SIG-M5 (cell line): ENCODE measurements around the gene XDH.

ENCODE experiments used
- DNase-seq: peaks from one replicate; lab custom pipeline; 2025; lab: John Stamatoyannopoulos, UW

Gene XDH

DNA sequence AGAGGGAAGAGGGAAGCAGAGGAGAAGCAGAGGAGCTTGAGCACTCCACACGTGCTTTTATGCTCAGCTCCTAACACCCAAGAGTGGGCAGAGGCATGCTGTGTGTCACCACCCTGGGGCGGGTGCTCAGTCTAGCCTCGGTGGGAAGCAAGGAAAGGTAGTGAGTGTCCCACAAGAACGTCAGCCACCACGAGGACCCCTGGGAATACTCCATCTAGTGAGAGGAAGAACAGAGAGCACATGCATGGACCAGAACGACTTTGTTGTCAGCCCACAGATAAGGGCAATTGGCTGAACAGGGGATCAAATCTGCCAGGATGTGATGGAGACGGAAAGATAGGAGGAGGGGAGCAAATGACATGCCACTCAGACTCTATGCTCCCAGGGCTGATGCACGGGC is 83.4 kb downstream of the XDH start:
- no peak for DNase-seq

DNA sequence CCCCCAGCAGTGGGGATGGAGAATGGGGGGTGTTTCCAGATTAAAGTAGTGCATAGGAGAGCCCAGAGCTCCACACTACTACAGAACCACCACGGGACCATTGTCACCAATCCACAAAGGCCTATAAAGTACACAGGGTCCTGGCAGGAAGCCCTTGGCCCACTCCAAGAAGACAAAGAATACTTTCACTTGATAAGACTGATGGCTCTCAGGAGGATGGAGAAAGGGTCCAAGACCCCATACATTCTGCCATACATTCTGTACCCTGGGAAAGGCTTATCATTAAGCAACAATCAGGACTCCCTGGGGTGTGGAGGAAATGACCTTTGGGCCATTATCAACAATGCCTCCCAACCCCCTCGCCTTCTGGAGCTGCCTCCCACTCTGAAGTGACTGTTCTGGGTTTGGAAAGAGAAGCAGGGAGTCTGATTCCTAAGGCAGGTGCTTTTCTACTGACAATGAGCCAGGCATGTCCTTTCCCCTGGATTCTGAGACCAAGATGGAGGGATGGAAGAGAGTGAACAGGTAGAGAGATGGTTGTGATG is 85.4 kb downstream of the XDH start:
- no peak for DNase-seq

DNA sequence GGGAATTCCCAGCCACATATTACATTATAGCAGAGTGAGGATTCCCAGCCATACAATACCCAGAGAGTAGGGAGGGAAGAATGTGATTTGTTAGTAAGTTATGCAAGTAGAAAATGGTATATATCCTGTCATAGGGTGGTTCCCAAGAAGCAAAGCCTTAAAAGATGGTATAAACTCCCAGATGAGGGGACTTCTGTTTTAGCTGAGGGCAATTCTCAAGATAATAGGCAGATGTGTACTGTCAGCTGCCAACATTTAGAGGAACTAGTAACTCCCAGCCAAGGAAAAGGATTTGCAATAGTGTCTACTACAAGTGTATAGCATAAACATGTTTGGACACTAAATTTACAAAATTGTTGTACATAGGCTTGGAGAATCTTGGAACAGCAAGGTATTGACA is 86.5 kb downstream of the XDH start:
- DNase-seq, result no peak

DNA sequence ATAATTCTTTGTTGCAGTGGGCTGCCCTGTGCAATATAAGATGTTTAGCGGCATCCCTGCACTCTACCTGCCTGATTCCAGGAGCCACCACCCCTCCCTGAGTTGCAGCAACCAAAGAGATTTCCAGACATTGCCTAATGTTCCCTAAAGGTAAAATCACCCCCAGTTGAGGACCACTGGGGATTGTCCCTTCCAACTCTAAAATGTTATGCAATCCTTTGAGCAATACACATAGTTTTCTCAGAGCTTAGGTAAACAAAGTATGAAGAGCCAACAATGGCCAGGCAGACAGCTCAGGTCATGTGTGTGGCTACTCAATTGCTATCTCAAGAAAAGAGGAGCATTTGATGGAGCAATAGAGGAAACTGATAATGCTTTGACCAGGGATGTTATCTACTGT is 87.0 kb downstream of the XDH start:
- no peak for DNase-seq

DNA sequence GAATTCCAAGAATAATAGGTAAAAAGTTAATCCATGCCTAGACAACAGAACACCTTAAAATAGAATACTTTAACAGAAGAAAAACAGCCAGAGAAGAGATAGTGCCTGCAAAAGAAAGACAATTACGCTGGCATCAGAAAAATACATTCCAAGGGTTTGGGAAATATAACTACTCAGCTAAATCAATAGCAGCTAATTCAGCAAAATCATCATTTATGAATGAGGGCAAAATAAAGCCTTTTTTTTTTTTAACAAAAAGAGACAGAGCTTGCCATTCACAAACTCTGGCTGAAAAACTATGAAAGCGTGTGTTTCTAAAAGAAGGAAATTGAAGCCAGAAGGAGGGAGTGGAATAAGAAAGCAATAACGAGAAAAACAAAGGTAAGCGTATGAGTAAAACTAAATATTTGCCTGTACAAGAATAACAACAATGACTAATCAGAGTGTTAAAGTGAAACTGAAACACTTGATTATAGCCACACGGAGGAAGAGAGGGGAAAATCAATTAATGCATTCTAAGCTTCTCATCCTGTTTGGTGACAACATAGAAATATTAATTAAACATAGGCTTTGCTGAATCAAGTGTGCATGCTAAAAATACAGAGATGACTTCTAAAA is 90.4 kb downstream of the XDH start:
- DNase-seq, result no peak

DNA sequence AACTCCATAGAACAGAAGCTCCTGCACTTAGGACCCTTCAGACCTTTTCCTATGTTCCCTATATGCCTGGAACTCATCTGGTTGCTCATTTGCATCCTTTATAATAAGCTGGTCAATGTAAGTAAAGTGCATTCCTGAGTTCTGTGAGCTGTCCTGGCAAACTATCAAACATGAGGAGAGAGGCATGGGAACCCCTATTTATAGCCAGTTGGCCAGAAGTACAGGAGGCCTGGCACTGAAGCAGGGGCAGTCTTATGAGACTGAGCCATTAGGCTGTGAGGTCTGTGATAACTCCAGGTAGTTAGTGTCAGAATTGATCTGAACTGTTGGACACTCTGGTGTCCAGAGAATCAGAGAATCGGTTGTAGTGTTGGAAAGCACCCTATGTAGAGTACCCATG is 92.2 kb downstream of the XDH start:
- no peak for DNase-seq

DNA sequence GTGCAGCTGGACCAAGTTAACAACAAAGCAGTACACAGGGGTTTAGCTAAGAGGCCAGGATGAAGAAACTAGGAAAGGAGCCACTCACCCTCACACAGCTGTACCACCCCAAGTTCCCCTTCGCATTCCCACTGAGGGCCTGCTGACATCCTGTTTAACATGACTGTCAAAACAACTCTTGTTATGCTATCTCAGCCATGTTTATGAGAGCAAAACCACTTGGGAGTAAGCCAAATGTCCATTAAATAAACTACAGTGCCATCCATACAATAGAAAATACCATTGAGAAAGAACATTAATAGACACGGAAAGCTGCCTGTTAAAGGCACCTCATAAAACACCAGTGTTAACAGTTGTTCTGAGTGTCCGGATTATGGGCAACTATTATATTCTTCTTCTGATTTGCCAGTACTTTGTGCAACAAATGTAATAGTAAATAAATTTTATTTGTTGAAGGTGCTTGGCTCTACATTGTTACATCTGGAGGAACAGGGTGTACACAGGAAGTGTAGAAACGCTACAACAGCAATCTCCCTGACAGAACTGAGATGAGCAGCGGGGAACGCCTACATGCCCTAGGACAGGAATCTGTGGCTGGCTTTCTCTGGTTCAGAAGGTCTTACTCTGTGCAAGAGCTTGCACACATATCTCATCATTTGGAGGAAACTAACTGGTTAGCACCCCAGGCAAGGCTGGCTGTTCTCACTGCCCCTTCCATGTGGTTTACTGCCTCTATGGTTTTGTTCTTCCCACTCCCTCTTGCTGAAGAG is 95.0 kb downstream of the XDH start:
- DNase-seq, result no peak

DNA sequence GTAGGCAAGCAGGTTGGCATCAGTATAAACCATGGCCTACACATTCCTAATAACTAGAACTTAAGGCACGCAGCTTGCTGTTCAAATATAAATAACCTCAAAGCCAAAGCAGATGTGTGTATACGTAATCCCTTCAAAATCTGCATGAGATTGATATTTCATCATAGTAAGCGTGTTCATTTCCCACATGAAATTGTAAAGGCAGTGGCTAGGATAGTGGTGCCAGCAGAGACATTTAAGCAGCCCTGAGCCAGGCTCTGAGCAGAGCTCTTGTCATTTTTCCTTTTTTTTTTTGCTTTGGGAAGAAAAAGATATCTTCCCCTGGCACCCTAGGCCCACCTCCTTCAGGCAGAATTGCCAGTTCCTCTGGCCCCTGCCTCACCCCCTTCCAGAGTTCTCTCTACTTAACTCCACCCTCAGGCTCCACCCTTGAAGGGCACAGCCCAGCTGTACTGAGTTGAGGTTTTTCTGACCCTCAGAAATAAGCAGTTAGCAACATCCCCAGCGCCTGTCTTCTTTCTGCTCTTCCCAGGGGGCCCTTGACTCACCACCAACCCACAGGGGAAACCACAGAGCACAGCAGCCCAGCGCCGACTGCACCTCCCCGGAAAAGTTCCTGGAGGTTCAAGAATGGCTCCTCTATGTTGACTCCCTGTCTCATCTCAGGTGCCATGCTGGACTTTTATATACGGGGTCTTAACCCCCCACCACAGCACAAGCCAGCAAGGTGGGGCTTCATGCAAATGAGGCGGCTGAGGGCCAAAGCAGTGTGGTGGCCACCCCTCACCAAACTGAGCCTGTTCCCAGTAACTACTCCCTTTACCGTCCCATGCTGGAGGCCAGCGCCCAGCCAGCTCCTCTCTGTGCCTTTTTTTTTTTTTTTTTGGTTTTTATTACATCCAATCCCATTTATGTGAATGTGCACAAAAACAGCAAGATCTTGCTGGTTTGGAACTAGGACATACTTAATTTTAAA is 95.9 kb downstream of the XDH start:
- DNase-seq, result peak; percentile 39

DNA sequence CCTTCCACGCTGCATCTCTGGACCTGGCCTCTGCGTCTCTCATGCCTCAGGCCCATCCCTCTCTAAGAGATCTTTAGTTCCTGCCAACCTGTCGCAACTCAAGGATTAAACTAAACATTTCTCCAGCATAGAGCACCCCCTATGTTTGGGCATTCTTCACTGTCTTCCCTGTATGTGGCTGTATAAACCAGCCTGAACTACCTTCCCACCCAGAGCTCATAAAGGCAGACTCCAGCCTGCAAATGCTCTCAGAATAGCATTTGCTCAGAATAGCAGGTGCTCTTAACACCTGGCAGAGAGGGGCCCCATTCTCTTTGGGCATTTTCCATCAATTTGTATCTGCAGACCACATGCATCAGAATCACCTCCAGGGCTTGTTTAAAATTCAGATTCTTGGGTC is 97.1 kb downstream of the XDH start:
- DNase-seq, result no peak

DNA sequence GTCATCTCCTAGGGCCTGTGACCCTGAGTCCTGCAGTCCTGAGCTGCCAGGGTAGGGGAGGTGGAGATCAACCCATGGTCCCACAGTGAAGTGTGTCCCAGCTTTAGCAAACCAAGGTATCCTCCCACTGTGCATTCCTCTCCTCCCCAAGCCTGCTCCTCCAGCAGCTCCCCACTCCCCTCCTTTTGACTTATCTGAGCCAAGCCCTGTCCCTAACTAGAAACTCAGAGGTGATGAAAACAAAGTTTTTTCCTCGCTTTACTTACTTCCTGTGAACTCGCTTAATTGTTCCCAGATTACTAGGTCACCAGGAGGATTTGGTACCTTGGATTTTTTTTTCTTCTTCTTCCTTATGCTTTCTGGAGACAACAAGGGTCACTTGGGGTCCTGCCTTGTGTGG is 99.8 kb downstream of the XDH start:
- no peak for DNase-seq

DNA sequence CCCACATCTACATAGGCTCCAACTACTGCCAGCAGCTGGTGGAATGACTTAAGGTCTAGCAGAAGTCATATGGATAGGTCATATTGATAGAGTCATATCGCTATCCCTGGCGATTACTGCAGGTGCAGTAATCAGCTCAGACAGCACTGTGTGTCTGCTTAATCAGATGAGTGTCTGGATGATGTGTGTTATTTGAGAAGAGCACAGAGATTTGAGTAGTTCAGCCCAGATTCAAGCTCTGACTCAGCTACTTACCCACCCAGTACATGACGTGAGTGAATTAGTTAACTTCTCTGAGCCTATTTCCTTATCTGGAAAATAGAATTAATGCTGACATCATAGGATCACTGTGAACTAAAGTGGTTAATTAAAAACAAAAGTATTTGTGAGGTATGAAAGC is 101.6 kb downstream of the XDH start:
- no peak for DNase-seq

DNA sequence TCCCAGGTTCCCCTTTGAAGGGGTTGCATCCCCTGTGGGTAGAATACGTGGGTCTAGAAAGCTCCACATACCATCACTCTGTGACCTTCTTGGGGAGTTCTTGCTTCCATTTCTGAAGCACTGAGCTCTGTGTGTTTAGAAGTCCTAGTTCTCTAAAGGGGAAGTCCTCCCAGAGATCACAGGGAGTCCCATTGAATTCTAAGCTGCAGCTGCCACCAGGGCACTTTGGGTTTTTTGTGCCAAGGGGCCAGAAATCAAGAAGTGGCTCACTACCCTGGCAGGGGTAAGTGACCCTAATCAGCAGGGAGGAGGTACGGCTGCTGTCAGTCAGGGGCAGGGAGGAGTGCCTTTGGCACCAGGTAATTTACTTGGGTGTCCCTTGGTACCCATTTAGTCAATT is 109.7 kb downstream of the XDH start:
- DNase-seq, result no peak

DNA sequence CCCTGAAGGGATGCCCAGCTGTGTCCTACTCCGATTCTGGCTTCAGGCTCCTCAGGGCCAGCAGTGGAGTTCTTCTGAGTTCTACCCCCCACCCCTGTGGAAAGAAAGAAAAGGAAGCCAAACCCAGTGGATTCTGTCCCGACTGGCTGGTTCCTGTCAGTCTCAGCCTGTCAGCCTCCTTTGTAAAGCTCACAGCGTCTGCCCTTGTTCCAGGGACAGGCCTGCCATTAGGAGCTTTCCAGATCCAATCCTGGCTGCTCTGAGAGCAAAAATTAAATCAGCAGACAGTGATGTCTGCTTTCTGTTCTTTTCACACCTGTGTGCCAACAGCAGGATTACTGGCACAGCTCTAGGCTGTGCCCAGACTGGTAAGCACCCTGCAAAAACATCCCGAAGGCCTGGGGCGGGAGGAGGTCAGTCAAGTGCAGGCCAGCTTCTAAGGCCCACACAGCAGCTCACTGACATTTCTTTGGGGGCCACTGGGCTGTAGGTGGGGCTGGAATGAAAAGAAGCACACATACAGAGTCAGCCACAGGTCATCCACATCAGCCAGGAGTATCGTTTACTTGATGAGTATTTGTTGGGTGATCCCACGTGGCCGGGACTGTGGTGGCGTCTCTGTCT is 111.5 kb downstream of the XDH start:
- no peak for DNase-seq

DNA sequence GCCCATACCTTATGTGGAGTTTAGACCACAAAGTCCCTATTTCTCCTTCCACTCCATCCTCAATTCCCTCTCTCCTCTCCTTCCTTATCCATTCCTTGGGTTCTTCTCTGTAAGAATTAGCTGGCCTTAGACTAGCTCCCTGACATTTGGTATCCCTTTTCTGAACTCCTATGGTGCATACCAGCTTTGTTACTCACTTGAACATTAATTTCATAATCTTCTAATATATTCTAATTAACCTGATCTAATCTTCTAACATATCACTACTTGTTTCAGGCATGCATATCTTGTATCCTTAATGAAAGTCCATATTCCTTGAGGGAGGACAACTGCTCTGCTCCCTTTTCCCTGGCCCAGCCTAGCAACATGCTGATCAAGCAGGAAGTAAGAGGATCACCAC is 114.2 kb downstream of the XDH start:
- no peak for DNase-seq

DNA sequence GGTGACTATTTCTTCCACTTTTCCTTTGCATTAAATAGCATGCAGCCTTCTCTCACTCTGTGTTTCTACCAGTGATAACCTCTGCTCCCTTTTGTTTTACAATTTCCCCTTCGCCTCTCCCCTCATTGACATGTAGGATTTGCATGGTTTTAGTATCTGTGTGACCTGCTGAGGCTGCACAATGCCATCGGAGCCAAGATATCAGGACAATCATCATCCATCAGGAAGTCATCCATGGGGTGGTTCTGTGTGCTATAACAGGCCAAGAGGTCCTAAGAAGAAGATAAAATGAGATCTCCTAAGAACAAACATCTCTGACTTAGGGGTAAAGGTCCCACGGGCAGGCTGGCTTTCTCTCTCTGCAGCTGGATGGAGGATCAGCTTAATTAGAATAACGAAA is 115.0 kb downstream of the XDH start:
- no peak for DNase-seq

DNA sequence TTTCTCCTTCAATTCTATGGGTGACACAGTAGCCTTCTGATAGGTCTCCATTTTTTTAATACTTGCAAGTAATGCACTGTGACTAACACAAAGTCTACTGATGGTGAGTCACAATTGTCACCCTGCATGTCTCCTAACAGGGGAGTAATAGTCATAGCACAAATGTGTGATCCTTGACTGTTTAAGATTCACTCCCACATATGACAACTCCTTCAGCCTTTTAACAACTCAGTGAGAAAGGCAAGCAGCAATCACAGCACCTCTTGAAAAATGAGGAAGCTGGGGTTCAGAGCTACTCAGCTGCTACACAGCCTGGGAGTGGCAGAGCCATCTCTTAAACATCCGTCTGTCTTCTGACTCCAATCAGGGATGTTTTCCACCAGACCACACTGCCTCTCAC is 116.8 kb downstream of the XDH start:
- no peak for DNase-seq

DNA sequence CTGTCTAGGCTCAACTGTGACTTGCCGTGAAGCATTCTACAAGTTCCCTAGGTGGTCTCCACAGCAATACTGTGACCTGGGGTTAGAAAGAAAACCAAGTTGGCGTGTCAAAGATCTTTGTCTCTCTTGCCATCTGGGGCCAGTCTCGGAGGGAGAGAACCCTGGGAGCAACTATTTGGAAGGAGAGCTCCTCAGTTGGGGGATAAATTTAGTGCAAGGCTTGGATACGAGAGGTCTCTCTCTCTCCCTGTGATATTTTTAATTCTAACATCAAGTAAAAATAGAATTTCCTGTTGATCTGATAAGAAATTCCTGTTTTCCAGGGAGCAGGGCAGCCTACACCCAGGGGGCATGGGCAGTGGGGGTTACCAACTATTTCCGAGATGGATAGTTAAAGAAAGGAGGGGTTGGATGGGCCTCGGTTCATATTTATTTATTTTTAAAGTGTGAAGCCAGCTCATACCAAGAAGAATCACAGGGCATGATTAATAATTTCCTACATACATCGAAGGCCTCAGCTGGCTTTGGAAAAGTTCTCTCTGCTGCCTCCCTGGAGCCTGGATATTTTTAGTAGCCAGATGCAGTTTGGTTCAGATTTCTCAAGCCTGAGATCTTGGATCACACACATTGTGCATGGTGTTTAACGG is 117.8 kb downstream of the XDH start:
- DNase-seq, result no peak

DNA sequence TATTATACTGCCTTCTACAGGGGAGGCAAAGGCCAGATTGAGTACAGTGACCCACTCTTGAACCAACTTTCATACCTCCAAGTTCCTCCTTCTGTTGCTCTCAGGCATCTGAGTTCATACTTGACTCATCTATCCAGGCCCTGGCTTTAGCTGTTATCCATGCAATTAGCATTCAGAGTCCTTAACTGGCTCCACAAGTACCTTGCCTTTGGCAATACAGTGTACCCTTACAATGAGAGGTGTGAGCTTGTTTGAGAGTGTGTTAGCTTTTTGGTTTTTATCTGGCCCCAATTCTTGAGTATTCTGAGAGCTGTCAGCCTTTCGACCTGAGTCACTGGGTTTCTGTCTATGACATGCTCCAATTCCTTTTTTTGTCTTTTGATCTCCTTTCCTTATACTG is 120.3 kb downstream of the XDH start:
- no peak for DNase-seq

DNA sequence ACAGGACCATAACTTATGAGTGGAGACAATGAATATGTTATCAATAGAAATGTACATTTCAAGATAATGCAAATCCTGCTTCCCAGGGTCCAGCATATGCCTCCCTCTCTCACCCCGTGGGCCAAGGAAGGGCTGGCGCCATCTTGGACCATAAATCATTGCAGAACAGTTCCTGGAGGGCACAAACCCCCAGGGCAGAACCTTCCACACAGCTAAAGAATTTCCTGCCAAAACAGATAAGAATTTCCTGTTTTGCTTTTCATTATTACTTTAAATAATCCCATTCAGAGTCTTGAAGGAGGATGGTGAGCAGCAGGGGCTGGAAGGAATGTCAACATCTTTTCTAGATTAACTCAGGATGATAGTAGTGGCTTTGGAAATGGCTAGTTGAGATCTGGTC is 126.9 kb downstream of the XDH start:
- DNase-seq, result no peak

DNA sequence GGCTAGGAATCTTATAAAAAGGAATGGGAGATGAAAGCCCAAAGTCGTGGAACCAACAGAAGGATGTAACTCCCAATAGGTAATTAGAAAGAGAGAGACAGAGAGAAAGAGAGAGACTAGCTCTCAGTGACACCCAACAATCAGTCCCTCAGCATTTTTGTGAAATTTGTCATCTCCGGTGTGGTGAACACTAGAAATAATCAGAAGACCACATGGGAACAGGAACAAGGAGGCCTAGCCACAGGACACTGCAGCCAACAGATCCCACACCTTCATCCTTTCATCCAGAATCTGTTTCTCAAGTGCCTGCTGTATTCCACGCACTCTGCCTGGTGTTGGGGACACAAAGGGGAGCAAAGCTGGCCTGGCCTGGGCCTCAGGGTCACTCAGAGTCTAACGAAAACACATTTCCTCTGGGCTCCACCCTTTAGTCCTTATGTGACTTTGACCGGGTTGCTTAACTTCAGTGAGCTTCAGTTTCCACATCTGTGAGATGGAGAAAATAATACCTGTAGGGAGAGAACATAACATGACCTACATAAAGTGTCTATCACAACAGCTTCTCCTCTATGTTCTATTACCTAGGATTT is 127.5 kb downstream of the XDH start:
- no peak for DNase-seq

DNA sequence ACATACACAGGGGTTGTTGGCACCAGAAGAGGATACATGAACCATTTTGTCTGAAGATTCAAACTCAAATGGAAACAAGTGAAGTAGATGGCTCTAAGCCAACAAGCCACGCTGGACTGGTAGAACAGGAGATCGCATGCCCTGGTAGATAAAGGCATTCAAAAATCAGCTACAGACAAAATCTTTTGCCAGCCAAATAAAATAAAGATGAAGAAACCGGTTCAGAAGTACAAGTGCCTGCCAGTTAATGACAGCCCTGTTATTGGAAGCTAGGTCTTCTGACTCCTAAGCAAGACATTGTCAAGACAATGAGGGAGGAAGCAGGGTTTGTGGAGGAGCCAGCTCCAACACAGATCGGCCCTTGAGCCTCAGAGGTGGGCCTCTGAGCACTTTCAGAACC is 128.3 kb downstream of the XDH start:
- DNase-seq, result no peak
